ENCODE data around the gene REPIN1. TPM values are rescaled to one million over a fixed set of nuclear protein-coding genes. Genes with fewer than 3 reads are reported as not detected.

Gene REPIN1
- total RNA-seq, 2 donors from 2014 or later, result 189 to 304 TPM

DNA sequence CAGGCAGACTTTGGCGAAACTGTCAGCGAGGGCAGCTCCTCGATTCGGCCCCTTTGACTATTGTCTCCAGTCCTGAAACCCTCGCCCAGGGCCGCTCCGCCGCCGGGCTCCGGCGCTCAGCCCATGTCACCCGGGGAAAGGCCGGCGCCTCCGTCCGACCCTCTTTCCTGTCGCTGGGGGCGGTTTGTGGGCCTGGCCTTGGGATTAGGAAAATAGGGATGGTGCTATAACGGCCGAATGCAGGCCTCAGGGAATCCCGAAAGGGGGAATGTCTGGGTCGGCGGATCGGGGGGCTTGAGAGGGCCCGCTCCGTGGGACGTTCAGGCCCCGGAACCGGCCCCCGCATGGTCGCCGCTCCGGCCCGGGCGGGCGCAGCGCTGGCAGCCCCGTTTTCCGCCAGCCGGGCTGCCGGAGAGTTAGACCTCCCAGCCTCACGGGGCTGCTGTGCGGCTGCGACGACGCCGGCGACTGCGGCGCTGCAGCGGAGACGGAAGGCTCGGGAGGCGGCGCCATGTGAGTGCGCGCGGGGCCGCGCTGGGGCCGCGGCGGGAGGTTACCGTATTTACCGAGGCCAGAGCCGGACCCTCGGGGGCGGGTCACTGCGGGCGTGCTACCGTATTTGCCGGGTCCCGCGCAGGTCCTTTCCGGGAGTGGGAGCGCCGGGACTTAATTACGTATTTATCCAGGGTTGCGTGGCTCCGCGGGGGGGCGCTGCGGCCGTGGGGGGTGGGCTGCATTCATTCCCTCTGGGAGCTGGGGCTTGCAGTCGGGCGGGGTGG is 36.4 kb downstream of the REPIN1 start:
- no peaks in the 10 kb centered on the region for H3K9me3 ChIP-seq
- intact Hi-C loops (cut with DNase I), result no loop called here
- H3K27ac ChIP-seq, result peak overlapping the region; percentile 97
- no peaks in the 10 kb centered on the region for H3K27me3 ChIP-seq
- no peaks in the 10 kb centered on the region for H3K36me3 ChIP-seq
- peak overlapping the region; percentile 79 to 95 for H3K9ac ChIP-seq (ENCODE audit: low read depth in 2 of 2, low read length in 2 of 2)
- no peak for TF ChIP-seq CTCF (IDR thresholded peaks at IDR 0.05)
- peak overlapping the region; percentile 64 for H3K4me3 ChIP-seq
- DNase-seq, result peak; percentile 91
- peaks cover 17% of the 10 kb centered on the region for H3K4me1 ChIP-seq

GRCh38 chr7:150405584-150406311 is 37.1 kb downstream of the REPIN1 start:
- H3K27me3 ChIP-seq, result no peaks in the 10 kb centered on the region
- no peaks in the 10 kb centered on the region for H3K9me3 ChIP-seq
- H3K9ac ChIP-seq (ENCODE audit: low read depth in 2 of 2, low read length in 2 of 2), result peak overlapping the region; percentile 79 to 95
- peak overlapping the region; percentile 64 for H3K4me3 ChIP-seq
- intact Hi-C loops (cut with DNase I), result no loop called here
- DNase-seq, result peak; percentile 59
- H3K36me3 ChIP-seq, result no peaks in the 10 kb centered on the region
- H3K27ac ChIP-seq, result peak overlapping the region; percentile 97
- peaks cover 17% of the 10 kb centered on the region for H3K4me1 ChIP-seq
- no peak for TF ChIP-seq CTCF (IDR thresholded peaks at IDR 0.05)

DNA sequence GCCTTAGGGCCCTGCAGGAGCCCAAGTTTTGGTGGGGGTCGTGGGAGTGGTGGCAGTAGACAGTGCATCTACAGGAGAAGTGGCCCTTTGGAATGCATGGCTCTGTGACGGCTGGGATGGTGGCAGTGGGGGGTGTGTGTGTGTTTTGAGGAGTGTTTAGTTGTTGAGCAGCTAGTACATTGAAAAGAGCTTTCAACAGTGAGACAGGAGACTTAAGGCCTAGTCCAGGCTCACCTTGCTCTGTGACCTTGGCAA is 37.6 kb downstream of the REPIN1 start:
- DNase-seq, result no peak
- Histone ChIP-seq H3K27ac (peak overlapping the region; percentile 97), H3K9me3 (no peaks in the 10 kb centered on the region), H3K4me3 (peak overlapping the region; percentile 64), H3K27me3 (no peaks in the 10 kb centered on the region), H3K36me3 (no peaks in the 10 kb centered on the region), H3K4me1 (peaks cover 17% of the 10 kb centered on the region), H3K9ac (ENCODE audit: low read depth in 2 of 2, low read length in 2 of 2) (peak overlapping the region; percentile 79 to 95)
- intact Hi-C loops (cut with DNase I), result no loop called here
- no peak for TF ChIP-seq CTCF (IDR thresholded peaks at IDR 0.05)

DNA sequence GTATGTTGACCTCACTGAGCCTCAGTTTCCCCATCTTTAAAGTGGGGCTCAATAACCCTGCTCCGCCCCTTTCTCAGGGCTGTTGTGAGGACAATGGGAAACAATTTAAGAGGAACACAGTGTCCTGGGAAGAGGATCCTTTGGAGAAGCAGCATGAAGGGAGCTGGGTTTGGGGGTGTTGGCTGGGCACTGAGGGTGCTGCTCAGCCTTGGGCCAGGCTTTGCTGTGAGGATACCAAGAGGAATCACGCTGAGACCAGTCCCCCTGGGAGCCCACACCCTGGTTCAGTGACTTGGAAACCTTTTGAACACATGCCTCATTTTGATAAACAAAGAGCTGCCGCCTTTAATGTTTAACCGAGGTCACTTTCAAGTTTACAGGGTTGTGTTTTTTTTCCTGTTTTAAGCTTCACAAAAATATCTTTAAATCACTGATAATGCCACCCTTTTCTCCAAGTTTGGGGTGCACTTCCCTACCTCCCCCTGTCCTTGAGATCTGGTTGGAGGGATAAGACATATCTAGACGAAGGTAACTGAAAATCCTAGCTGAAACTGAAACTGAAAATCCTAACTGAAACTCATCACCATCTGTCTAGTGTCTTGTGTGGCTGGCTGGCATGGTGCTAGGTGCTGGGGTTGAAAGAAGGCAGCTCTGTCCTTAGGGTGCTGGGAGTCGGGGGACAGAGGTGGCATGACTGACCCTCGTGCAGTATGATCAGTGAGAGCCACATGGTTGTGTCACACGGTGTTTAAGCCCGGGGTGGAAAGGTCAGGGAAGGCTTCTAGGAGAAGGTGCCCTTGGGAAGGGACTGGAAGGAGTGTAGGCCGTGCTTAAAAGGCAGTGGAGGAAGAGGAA is 38.2 kb downstream of the REPIN1 start:
- Histone ChIP-seq H3K9ac (ENCODE audit: low read depth in 2 of 2, low read length in 2 of 2) (peak overlapping the region; percentile 79 to 95), H3K9me3 (no peaks in the 10 kb centered on the region), H3K27ac (peak overlapping the region; percentile 97), H3K27me3 (no peaks in the 10 kb centered on the region), H3K4me1 (peaks cover 17% of the 10 kb centered on the region), H3K36me3 (no peaks in the 10 kb centered on the region), H3K4me3 (peak overlapping the region; percentile 64)
- intact Hi-C loops (cut with DNase I), result no loop called here
- peak; percentile 65 for DNase-seq
- no peak for TF ChIP-seq CTCF (IDR thresholded peaks at IDR 0.05)

DNA sequence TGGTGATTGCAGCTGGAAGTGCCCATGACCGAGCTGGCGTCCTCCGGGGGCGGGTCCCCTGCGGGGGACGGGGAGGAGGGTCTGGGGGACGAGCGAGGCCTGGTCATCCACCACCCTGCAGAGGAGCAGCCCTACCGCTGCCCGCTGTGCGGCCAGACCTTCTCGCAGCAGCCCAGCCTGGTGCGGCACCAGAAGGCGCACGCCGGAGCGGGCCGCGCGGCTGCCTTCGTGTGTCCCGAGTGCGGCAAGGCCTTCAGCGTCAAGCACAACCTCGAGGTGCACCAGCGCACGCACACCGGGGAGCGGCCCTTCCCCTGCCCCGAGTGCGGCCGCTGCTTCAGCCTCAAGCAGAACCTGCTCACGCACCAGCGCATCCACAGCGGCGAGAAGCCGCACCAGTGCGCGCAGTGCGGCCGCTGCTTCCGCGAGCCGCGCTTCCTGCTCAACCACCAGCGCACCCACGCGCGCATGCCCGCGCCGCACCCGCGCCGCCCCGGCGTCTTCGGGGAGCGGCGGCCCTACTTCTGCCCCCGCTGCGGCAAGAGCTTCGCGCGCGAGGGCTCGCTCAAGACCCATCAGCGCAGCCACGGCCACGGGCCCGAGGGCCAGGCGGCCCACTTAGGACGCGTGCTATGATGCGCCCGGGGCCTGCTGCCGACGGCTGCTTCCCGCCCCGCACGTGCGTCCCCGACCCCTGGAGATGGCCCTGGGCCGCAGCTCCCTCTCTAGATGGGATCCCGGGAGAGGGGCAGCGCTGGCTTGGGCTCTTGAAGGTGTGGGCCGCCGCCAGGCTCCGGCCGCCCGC is 39.2 kb downstream of the REPIN1 start:
- Histone ChIP-seq H3K27ac (peak overlapping the region; percentile 97), H3K9ac (ENCODE audit: low read depth in 2 of 2, low read length in 2 of 2) (peak overlapping the region in 1 of 2 donors; percentile 95), H3K4me1 (peaks cover 17% of the 10 kb centered on the region), H3K27me3 (no peaks in the 10 kb centered on the region), H3K36me3 (no peaks in the 10 kb centered on the region), H3K9me3 (no peaks in the 10 kb centered on the region), H3K4me3 (no peak overlapping the region)
- TF ChIP-seq CTCF (IDR thresholded peaks at IDR 0.05), result no peak
- intact Hi-C loops (cut with DNase I), result no loop called here
- DNase-seq, result no peak

Data from colonic mucosa (tissue), 4 donors.